K562 (cell line): ENCODE measurements around the gene ITGAE. TPM values are rescaled to one million over a fixed set of nuclear protein-coding genes. Genes with fewer than 3 reads are reported as not detected.
A peak's percentile ranks its signal among the peaks of the same experiment; 100 is the strongest.

Source experiments
- CHD2 ChIP-seq: IDR thresholded peaks from 2 replicates; pipeline ENCODE4 v1.6.1; 2011; ENCODE audit warnings: low read depth, low read length
- ELF2 ChIP-seq: fragments of 250-450 bp; sonication (Bioruptor Pico); IDR thresholded peaks from 2 replicates; pipeline ENCODE4 v1.5.0; 2021; ENCODE audit warnings: mild to moderate bottlenecking
- EP400 ChIP-seq: fragments of 450-650 bp; IDR thresholded peaks from 2 replicates; pipeline ENCODE4 v1.6.1; 2017; ENCODE audit warnings: antibody characterized with exemption, mild to moderate bottlenecking, moderate library complexity
- JUN ChIP-seq, 2 experiments: sonication (generic) in 1 of 2; formaldehyde crosslinking in 1 of 2; IDR thresholded peaks; 2 replicates each; pipeline versions ENCODE4 v1.6.1 to v1.8.0; 2012 to 2022; ENCODE audit warnings: borderline replicate concordance in 2 of 2, mild to moderate bottlenecking in 2 of 2, improper control_type of control experiment in 1 of 2, low read depth in 1 of 2, low read length in 1 of 2, missing genetic modification reagents in 1 of 2
- MIER1 ChIP-seq: fragments of 450-650 bp; IDR thresholded peaks from 2 replicates; pipeline ENCODE4 v1.6.1; 2016; ENCODE audit warnings: antibody characterized with exemption, mild to moderate bottlenecking, low read depth
- MTA2 ChIP-seq: fragments of 450-650 bp; IDR thresholded peaks from 2 replicates; pipeline ENCODE4 v1.6.1; 2016; ENCODE audit warnings: low read depth
- NFYB ChIP-seq: IDR thresholded peaks from 2 replicates; pipeline ENCODE4 v1.6.1; 2011; ENCODE audit warnings: mild to moderate bottlenecking, moderate library complexity; ENCODE audit not compliant: insufficient read length; ENCODE audit errors: extremely low read depth
- PCBP2 ChIP-seq: fragments of 200-400 bp; formaldehyde crosslinking; IDR thresholded peaks from 2 replicates; pipeline ENCODE4 v1.6.1; 2018; ENCODE audit warnings: low read length, low read depth, mild to moderate bottlenecking, moderate library complexity; ENCODE audit not compliant: poor library complexity, severe bottlenecking
- TSC22D4 ChIP-seq: fragments of 450-650 bp; IDR thresholded peaks from 2 replicates; pipeline ENCODE4 v1.6.1; 2016; ENCODE audit warnings: missing genetic modification characterization, missing biosample characterization, control low read depth
- polyA plus RNA-seq, 8 experiments: library from polyadenylated mRNA; depleted of rRNA in 4 of 8; stranded (reverse) in 5 of 8; unstranded in 3 of 8; fragments of >200 nt; fragmentation: Nextera tagmentation in 2 of 8; fragmentation: Illumina TruSeq in 1 of 8; extraction: Ambion mirVana in 2 of 8; extraction: Trizol in 1 of 8; gene quantifications; 2 replicates each; pipeline versions ENCODE4 v1.2.1 to v1.2.3, GENCODE V29; 2011 to 2014; ENCODE audit warnings: inconsistent platforms in 1 of 8, missing spikeins in 1 of 8
- total RNA-seq, 7 experiments: library from RNA; depleted of rRNA in 6 of 7; stranded (reverse); fragments of >200 nt in 6 of 7; fragmentation: Illumina TruSeq in 2 of 7; extraction: Trizol in 2 of 7; gene quantifications; 2 replicates each; pipeline versions ENCODE4 v1.2.1 to v1.2.3, GENCODE V29; 2011 to 2021; ENCODE audit warnings: low replicate concordance in 1 of 7
- TF ChIP-seq, protein P1 (sequence below): sonication (generic); formaldehyde crosslinking; IDR thresholded peaks from 2 replicates; pipeline ENCODE4 v1.8.1; 2022; ENCODE audit warnings: missing genetic modification reagents
- TF ChIP-seq, protein P2 (sequence below): fragments of 200-800 bp; sonication (Bioruptor generic); IDR thresholded peaks from 2 replicates; pipeline ENCODE4 v1.6.1; 2017; ENCODE audit warnings: missing genetic modification characterization, missing compliant biosample characterization
- TF ChIP-seq, protein P3 (sequence below): fragments of 450-650 bp; IDR thresholded peaks from 2 replicates; pipeline ENCODE4 v1.6.1; 2016; ENCODE audit warnings: mild to moderate bottlenecking
- TF ChIP-seq, protein P4 (sequence below): sonication (generic); formaldehyde crosslinking; IDR thresholded peaks from 2 replicates; pipeline ENCODE4 v1.8.0; 2023; ENCODE audit warnings: mild to moderate bottlenecking, missing genetic modification reagents
- TF ChIP-seq, protein P5 (sequence below): fragments of 250-450 bp; sonication (Bioruptor Pico); IDR thresholded peaks from 2 replicates; pipeline ENCODE4 v1.8.0; 2021; ENCODE audit warnings: moderate library complexity, mild to moderate bottlenecking, inconsistent platforms

ITGAE gene
- total and polyA plus RNA-seq, 9 of the 15 experiments (the other 6 are each of a cell fraction or from before 2014, with no cell fraction given): 14.8 to 160 (median 27.0) TPM

DNA sequence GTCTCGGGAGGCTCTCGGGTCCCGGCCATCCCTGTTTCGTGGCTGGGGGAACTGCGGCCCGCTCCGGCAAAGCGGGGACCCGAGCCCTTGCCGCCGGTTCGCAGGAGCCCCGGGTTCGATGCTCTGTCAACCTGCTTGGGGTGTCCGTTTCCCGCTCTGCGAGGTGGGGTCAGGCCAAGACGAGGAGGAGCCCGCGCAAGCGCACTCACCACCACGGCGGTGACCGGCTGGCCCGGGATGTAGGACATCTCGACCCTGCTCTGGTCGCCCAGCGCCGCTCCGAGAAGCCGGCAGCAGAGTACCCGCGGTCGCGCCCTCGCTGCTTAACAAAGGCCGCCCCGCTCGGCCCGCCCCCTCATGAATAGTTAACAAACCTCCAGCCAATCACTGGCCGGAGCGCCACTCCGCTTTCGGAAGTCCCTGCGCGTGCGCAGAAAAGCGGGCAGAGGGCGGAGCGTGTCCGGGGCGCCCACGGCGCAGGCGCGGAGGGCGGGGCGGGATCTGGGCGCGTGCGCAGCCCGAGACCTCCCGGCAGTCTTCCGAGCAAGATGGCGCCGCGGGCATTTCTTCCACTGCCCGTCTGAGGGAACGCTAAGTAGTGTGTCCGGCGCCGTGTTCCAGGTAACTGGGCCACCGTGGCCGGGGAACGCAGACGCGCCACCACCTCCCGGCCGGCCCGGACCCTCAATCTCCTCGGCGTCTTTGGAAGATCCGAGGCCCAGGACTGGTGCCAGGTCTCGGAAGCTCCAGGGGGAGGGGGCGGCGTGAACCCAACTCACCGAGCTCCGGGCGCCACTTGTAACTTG lies 132.5 kb downstream of the ITGAE start, which contains the start of the genes EMC6 and TAX1BP3 (continued):
- TF ChIP-seq JUN (IDR thresholded peaks at IDR 0.05; ENCODE audit: borderline replicate concordance, low read depth, low read length): no peak
- no peak for TF ChIP-seq JUN (CRISPR knock-in tag; IDR thresholded peaks at IDR 0.05; ENCODE audit: borderline replicate concordance)
- no peak for TF ChIP-seq CHD2
- TF ChIP-seq, protein P1, sequence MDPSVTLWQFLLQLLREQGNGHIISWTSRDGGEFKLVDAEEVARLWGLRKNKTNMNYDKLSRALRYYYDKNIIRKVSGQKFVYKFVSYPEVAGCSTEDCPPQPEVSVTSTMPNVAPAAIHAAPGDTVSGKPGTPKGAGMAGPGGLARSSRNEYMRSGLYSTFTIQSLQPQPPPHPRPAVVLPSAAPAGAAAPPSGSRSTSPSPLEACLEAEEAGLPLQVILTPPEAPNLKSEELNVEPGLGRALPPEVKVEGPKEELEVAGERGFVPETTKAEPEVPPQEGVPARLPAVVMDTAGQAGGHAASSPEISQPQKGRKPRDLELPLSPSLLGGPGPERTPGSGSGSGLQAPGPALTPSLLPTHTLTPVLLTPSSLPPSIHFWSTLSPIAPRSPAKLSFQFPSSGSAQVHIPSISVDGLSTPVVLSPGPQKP: no peak
- TF ChIP-seq, protein P2, sequence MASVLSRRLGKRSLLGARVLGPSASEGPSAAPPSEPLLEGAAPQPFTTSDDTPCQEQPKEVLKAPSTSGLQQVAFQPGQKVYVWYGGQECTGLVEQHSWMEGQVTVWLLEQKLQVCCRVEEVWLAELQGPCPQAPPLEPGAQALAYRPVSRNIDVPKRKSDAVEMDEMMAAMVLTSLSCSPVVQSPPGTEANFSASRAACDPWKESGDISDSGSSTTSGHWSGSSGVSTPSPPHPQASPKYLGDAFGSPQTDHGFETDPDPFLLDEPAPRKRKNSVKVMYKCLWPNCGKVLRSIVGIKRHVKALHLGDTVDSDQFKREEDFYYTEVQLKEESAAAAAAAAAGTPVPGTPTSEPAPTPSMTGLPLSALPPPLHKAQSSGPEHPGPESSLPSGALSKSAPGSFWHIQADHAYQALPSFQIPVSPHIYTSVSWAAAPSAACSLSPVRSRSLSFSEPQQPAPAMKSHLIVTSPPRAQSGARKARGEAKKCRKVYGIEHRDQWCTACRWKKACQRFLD (CRISPR knock-in tag): no peak
- TF ChIP-seq, protein P3, sequence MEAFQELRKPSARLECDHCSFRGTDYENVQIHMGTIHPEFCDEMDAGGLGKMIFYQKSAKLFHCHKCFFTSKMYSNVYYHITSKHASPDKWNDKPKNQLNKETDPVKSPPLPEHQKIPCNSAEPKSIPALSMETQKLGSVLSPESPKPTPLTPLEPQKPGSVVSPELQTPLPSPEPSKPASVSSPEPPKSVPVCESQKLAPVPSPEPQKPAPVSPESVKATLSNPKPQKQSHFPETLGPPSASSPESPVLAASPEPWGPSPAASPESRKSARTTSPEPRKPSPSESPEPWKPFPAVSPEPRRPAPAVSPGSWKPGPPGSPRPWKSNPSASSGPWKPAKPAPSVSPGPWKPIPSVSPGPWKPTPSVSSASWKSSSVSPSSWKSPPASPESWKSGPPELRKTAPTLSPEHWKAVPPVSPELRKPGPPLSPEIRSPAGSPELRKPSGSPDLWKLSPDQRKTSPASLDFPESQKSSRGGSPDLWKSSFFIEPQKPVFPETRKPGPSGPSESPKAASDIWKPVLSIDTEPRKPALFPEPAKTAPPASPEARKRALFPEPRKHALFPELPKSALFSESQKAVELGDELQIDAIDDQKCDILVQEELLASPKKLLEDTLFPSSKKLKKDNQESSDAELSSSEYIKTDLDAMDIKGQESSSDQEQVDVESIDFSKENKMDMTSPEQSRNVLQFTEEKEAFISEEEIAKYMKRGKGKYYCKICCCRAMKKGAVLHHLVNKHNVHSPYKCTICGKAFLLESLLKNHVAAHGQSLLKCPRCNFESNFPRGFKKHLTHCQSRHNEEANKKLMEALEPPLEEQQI: no peak
- no peak for TF ChIP-seq TSC22D4 (tag)
- TF ChIP-seq EP400: 0 out of 2 replicates have a peak, but pooled peaks have one; percentile 40
- TF ChIP-seq, protein P4, sequence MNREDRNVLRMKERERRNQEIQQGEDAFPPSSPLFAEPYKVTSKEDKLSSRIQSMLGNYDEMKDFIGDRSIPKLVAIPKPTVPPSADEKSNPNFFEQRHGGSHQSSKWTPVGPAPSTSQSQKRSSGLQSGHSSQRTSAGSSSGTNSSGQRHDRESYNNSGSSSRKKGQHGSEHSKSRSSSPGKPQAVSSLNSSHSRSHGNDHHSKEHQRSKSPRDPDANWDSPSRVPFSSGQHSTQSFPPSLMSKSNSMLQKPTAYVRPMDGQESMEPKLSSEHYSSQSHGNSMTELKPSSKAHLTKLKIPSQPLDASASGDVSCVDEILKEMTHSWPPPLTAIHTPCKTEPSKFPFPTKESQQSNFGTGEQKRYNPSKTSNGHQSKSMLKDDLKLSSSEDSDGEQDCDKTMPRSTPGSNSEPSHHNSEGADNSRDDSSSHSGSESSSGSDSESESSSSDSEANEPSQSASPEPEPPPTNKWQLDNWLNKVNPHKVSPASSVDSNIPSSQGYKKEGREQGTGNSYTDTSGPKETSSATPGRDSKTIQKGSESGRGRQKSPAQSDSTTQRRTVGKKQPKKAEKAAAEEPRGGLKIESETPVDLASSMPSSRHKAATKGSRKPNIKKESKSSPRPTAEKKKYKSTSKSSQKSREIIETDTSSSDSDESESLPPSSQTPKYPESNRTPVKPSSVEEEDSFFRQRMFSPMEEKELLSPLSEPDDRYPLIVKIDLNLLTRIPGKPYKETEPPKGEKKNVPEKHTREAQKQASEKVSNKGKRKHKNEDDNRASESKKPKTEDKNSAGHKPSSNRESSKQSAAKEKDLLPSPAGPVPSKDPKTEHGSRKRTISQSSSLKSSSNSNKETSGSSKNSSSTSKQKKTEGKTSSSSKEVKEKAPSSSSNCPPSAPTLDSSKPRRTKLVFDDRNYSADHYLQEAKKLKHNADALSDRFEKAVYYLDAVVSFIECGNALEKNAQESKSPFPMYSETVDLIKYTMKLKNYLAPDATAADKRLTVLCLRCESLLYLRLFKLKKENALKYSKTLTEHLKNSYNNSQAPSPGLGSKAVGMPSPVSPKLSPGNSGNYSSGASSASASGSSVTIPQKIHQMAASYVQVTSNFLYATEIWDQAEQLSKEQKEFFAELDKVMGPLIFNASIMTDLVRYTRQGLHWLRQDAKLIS (CRISPR knock-in tag): no peak
- no peak for TF ChIP-seq MIER1
- TF ChIP-seq PCBP2: no peak
- peak; percentile 75 for TF ChIP-seq NFYB
- TF ChIP-seq ELF2 (CRISPR knock-in tag): no peak
- TF ChIP-seq, protein P5, sequence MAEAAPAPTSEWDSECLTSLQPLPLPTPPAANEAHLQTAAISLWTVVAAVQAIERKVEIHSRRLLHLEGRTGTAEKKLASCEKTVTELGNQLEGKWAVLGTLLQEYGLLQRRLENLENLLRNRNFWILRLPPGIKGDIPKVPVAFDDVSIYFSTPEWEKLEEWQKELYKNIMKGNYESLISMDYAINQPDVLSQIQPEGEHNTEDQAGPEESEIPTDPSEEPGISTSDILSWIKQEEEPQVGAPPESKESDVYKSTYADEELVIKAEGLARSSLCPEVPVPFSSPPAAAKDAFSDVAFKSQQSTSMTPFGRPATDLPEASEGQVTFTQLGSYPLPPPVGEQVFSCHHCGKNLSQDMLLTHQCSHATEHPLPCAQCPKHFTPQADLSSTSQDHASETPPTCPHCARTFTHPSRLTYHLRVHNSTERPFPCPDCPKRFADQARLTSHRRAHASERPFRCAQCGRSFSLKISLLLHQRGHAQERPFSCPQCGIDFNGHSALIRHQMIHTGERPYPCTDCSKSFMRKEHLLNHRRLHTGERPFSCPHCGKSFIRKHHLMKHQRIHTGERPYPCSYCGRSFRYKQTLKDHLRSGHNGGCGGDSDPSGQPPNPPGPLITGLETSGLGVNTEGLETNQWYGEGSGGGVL (CRISPR knock-in tag): no peak
- TF ChIP-seq MTA2: no peak
